Measurements from ENCODE around the gene TPD52L2. TPM values are rescaled to one million over a fixed set of nuclear protein-coding genes. Genes with fewer than 3 reads are reported as not detected.

Gene TPD52L2
- total RNA-seq, 4 donors from 2014 or later: 85.9 to 101 (median 94.7) TPM

GRCh38 chr20:63886054-63886419, 21.0 kb downstream of the TPD52L2 start:
- no peak overlapping the region for H3K4me3 ChIP-seq (ENCODE audit: low read depth, poor library complexity, severe bottlenecking)
- DNase-seq (ENCODE audit: low spot score in 2 of 2): no peak
- intact Hi-C loops (cut with DNase I; ENCODE audit: low total_unique reads): no loop called here
- TF ChIP-seq CTCF (IDR thresholded peaks at IDR 0.05): no peak
- no peak for TF ChIP-seq POLR2A (IDR thresholded peaks at IDR 0.05)
- 96 to 97% methylated on average over 14 of the region's 14 CpGs for WGBS, 2 donors

- TF ChIP-seq CTCF (IDR thresholded peaks at IDR 0.05): no peak
- no peak for TF ChIP-seq POLR2A (IDR thresholded peaks at IDR 0.05)
- no peak for DNase-seq (ENCODE audit: low spot score in 2 of 2)
- intact Hi-C loops (cut with DNase I; ENCODE audit: low total_unique reads): no loop called here
- WGBS, 2 donors: 90 to 95% methylated on average over 11 of the region's 11 CpGs
- no peak overlapping the region for H3K4me3 ChIP-seq (ENCODE audit: low read depth, poor library complexity, severe bottlenecking)
Measured at GRCh38 chr20:63886921-63887320, 21.9 kb downstream of the TPD52L2 start.

- no peak overlapping the region for H3K4me3 ChIP-seq (ENCODE audit: low read depth, poor library complexity, severe bottlenecking)
- intact Hi-C loops (cut with DNase I; ENCODE audit: low total_unique reads): no loop called here
Measured at GRCh38 chr20:63889241-63890200, 24.5 kb downstream of the TPD52L2 start.

GRCh38 chr20:63890201-63890576, 25.1 kb downstream of the TPD52L2 start:
- intact Hi-C loops (cut with DNase I; ENCODE audit: low total_unique reads): no loop called here
- 83 to 87% methylated on average over 7 of the region's 7 CpGs for WGBS, 2 donors
- TF ChIP-seq POLR2A (IDR thresholded peaks at IDR 0.05) (no peak), CTCF (IDR thresholded peaks at IDR 0.05) (no peak)
- no peak overlapping the region for H3K4me3 ChIP-seq (ENCODE audit: low read depth, poor library complexity, severe bottlenecking)
- no peak for DNase-seq (ENCODE audit: low spot score in 2 of 2)

More at GRCh38 chr20:63889241-63890200, 24.5 kb downstream of the TPD52L2 start:
- no peak for DNase-seq (ENCODE audit: low spot score in 2 of 2)
- no peak for TF ChIP-seq CTCF (IDR thresholded peaks at IDR 0.05)
- TF ChIP-seq POLR2A (IDR thresholded peaks at IDR 0.05): no peak
- WGBS, 2 donors: 59 to 69% methylated on average over 24 of the region's 25 CpGs

GRCh38 chr20:63890616-63891015, 25.5 kb downstream of the TPD52L2 start:
- no peak for DNase-seq (ENCODE audit: low spot score in 2 of 2)
- intact Hi-C loops (cut with DNase I; ENCODE audit: low total_unique reads): no loop called here
- no peak overlapping the region for H3K4me3 ChIP-seq (ENCODE audit: low read depth, poor library complexity, severe bottlenecking)
- no peak for TF ChIP-seq POLR2A (IDR thresholded peaks at IDR 0.05)
- TF ChIP-seq CTCF (IDR thresholded peaks at IDR 0.05): no peak
- 61 to 74% methylated on average over 7 of the region's 7 CpGs for WGBS, 2 donors
